Measurements from ENCODE around the gene LHFPL5. TPM values are rescaled to one million over a fixed set of nuclear protein-coding genes. Genes with fewer than 3 reads are reported as not detected.

Gene LHFPL5
- total RNA-seq, 1 experiment from 2014 or later: not detected

- no peak for DNase-seq (ENCODE audit: low spot score)
Observed at GRCh38 chr6:35856250-35856649, 51.1 kb downstream of the LHFPL5 start.

DNA sequence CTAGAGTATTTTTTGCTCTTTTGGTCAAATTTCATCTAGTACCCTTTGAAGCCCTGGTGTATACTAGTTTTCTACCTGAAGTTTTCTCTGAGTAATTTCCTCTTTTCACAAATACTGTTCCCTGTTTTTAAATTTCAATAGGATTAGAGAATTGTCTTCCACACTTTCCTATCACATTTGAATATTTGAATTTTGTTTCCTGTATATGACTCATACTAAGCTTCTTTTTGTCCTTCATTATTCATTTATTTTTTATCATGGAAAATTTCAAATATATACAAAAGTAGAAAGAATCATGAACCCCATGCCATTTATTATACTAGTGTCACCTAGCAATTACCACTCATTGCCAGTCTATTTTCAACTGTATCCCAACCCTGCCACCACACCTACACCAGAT lies 52.7 kb downstream of the LHFPL5 start:
- no peak for DNase-seq (ENCODE audit: low spot score)

GRCh38 chr6:35859367-35859766 lies 54.2 kb downstream of the LHFPL5 start:
- DNase-seq (ENCODE audit: low spot score): no peak

Other genes with a start within 250 kb of the LHFPL5 start
- 8.3 TPM in 2 replicates for gene FKBP5, start 116.4 kb upstream of the LHFPL5 start, total RNA-seq (2014; rRNA removed; shearing (Covaris generic))
- 0.24 and 0.55 TPM in 2 replicates for gene ARMC12, start 68.3 kb upstream of the LHFPL5 start, total RNA-seq (2014; rRNA removed; shearing (Covaris generic))
- gene CLPSL2, start 28.8 kb upstream of the LHFPL5 start, total RNA-seq (2014; rRNA removed; shearing (Covaris generic)): 4.7 TPM in 1 of 2 replicates, not detected in the other
- not detected in 2 replicates for gene CLPSL1, start 24.3 kb upstream of the LHFPL5 start, total RNA-seq (2014; rRNA removed; shearing (Covaris generic))
- gene CLPS, start 8.0 kb upstream of the LHFPL5 start, total RNA-seq (2014; rRNA removed; shearing (Covaris generic)): not detected in 2 replicates
- gene SRPK1, start 115.7 kb downstream of the LHFPL5 start, total RNA-seq (2014; rRNA removed; shearing (Covaris generic)): 57.0 and 64.4 TPM in 2 replicates
- not detected in 2 replicates for gene SLC26A8, start 219.3 kb downstream of the LHFPL5 start, total RNA-seq (2014; rRNA removed; shearing (Covaris generic))
- 41.4 and 50.2 TPM in 2 replicates for gene MAPK14, start 222.5 kb downstream of the LHFPL5 start, total RNA-seq (2014; rRNA removed; shearing (Covaris generic))

Measured in A172 (cell line).